ENCODE data around the gene SERF2.
"Not testable (repeated sequence)": the region's sequence is repeated elsewhere in the genome, so short reads cannot be mapped to it uniquely, and the experiment has no call there.

The SERF2 gene

DNA sequence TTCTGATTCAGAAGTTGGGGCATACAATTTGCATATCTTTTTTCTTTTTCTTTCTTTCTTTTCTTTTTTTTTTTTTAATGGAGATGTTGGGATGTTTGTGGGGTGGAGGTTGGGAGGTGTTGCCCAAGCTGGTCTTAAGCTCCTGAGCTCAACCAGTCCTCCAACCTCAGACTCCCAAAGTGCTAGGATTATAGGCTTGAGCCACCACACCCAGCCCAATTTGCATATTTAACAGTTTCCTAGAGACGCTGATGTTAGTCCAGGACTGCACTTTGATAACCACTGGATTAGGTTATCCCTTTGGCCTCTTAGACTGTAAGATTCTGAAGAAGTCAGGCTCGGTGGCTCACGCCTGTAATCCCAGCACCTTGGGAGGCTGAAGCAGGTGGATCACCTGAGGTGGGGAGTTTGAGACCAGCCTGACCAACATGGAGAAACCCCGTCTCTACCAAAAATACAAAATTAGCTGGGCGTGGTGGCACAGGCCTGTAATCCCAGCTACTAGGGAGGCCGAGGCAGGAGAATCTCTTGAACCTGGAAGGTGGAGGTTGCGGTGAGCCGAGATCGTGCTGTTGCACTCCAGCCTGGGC is 37.9 kb downstream of the SERF2 start:
- DNase-seq (ENCODE audit: low read depth, low spot score) = not testable (repeated sequence)

DNA sequence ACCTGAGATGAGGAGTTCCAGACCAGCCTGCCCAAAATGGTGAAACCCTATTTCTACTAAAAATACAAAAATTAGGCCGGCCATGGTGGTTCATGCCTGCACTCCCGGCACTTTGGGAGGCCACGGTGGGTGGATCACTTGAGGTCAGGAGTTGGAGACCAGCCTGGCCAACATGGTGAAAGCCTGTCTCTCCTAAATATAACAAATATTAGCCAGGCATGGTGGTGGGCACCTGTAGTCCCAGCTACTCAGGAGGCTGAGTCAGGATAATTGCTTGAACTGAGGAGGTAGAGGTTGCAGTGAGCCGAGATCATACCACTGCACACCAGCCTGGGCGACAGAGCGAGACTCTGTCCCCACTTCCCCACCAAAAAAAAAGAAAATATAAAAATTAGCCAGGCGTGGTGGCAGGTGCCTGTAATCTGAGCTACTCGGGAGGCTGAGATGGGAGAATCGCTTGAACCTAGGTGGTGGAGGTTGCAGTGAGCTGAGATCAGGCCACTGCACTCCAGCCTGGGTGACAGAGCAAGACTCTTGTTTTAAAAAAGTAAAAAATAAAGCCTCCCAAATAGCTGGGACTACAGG is 38.7 kb downstream of the SERF2 start:
- DNase-seq (ENCODE audit: low read depth, low spot score) = not testable (repeated sequence)

DNA sequence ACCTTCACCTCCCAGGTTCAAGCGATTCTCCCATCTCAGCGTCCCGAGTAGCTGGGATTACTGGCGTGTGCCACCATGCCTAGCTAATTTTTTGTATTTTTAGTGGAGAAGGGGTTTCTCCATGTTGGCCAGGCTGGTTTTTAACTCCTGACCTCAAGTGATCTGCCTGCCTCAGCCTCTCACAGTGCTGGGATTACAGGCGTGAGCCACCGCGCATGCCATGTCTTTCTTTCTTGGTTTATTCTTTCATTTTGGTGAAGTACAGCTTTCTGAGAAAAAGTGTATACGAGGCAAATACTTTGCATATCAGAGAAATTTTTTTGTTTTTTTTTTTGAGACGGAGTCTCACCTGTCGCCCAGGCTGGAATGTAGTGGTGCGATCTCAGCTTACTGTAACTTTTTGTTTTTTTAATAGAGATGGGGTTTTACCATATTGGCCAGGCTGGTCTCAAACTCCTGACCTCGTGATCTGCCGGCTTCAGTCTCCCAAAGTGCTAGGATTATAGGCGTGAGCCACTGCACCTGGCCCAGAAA is 39.5 kb downstream of the SERF2 start:
- DNase-seq (ENCODE audit: low read depth, low spot score) = not testable (repeated sequence)

DNA sequence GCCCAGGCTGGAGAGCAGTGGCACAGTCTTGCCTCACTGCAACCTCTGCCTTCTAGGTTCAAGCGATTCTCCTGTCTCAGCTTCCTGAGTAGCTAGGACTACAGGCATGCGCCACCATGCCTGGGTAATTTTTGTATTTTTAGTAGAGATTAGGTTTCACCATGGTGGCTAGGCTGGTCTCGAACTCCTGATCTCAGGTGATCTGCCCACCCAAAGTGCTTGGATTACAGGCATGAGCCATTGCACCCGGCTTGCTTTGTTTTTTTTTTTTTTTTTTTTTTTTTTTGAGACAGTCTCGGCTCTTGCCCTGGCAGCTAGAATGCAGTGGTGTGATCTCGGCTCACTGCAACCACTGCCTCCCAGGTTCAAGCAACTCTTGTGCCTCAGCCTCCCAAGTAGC is 40.4 kb downstream of the SERF2 start:
- not testable (repeated sequence) for DNase-seq (ENCODE audit: low read depth, low spot score)

DNA sequence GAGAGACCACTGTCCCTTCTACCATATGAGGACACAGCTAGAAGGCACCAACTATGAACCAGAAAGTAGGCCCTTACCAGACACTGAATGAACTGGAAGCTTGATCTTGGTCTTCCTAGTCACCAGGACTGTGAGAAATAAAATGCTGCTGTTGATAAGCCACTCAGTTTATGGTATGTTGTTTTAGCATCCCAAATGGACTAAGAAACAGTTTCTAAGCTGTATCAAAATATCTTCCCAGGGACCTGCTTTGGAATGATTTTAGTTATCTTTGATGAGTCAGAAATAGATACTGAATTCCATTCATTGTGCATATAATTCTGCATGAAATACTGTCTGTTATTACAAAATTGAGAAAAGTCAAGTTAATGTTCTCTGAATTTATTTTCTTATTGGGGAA is 53.3 kb downstream of the SERF2 start:
- no peak for DNase-seq (ENCODE audit: low read depth, low spot score)
